Measurements from ENCODE around the gene HSD17B1.
A peak's percentile ranks its signal among the peaks of the same experiment; 100 is the strongest.

The HSD17B1 gene

DNA sequence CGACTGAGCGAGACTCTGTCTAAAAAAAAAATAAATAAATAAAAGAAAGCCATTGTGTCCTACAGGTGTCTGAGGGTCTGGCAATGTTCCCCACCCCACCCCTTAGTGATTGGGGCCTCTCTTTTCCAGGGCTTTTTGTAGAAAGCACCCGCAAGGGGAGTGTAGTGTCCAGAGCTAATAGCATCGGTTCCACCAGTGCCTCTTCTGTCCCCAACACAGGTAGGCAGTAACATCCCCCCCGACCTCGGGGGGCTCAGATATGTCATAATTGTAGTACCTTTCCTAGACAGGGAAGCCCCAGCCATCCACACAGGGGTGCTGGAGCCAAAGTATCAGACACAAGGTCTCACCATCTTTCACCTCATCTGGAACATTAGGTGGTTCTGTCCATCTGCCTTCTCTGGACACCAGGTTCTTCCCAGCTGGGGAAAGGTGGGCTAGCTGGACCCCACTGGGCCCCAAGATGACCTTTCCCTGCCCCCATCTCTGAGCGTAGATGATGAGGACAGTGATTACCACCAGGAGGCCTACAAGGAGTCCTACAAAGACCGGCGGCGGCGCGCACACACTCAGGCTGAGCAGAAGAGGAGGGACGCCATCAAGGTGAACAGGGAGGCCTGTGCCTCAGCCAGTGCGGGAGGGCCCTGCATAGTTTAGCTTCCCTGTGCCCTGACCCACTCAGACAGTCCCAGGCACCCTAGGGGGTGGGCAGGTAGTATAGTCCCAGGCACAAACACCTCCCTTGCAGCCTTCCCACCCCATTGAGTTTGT is 15.8 kb downstream of the HSD17B1 start:
- DNase-seq = no peak

DNA sequence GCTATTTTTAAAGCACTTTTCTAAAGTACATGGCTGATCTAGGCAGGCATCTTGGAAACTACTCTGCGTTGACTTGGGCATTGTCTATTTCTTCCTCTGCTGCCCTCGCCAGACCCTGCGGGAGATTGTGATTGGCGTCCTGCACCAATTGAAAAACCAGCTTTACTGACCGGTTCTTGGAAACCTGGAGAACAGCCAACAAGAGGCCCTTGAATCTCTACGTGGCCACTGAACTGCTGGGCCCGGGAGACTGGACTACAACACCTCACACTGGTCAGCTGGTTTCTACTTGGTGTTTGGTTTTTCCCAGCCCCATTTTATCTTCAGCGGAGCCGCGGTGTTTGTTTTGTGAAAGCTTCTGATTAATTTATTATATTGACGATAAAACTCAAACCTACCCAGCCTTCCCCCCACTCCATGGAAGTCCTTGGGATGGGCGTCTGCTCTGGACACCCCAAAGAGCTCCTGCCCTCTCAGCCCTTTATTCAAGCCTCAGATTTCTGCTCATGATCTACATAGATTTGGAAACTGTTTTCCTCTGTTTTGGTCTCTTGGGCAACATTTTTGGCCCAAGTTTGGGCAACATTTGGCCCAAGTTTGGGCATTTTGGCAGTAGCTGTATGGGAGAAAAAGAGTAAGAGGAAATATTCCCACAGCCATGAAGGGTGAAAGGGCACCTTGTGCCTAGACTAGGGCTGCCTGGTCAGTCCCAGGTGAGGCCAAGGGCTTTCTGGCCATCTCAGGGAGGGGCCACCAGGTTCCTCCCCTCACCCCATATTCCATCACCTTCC is 18.9 kb downstream of the HSD17B1 start:
- no peak for DNase-seq

DNA sequence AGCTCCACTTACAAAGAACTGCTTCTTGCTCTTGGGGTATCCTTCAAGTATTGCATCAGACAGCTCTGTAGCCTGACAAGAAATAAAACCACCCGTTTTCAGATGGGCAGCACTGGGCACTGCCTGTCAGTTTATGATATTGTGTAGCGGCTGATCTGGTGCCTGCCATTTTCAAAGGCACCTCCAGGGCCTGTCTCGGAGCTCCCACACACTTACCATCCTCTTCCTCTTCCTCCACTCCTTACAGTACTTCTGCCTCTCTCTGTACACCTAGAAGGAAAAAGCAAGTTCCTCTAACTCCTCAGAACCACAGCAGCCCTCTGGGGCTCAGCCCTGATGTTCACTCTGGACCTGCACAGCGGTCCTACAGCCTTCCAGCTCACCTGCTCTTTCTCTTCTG is 20.4 kb downstream of the HSD17B1 start:
- DNase-seq = no peak

DNA sequence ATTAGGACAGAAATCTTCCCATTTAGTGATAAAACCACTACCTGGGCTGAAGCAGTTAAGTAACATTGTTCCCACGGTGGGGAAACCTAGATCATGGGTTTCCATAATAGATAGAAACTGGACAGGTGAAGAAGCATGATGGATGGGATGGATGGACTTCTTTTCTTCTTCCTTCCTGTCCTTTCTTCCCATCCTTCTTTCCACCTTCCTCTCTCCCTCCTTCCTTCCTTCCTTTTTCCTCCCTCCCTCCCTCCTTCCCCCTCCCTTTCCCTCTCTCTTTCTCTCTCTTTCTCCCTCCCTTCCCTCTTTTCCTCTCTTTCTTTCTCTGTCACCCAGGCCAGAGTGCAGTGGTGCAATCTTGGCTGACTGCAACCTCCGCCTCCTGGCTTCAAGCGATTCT is 21.7 kb downstream of the HSD17B1 start:
- no peak for DNase-seq

DNA sequence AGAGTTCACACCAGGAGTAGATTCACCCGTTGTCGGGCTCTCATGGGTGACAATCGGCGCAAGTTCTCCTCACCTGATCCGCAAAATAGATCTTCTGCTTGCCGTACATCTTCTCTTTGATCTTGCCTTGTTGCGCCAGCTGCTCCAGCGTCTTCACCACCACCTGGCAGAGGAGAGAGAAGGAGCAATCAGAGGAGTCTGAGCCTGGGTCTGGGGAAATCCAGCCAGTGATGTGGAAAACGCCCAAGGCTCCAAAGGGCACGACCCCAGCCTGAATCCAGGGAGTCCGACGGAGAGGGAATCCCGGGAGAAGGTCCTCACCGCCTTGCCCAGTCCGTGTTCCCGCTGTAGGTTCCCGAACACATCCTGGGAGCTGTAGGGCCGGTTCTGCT is 24.4 kb downstream of the HSD17B1 start:
- DNase-seq = no peak

DNA sequence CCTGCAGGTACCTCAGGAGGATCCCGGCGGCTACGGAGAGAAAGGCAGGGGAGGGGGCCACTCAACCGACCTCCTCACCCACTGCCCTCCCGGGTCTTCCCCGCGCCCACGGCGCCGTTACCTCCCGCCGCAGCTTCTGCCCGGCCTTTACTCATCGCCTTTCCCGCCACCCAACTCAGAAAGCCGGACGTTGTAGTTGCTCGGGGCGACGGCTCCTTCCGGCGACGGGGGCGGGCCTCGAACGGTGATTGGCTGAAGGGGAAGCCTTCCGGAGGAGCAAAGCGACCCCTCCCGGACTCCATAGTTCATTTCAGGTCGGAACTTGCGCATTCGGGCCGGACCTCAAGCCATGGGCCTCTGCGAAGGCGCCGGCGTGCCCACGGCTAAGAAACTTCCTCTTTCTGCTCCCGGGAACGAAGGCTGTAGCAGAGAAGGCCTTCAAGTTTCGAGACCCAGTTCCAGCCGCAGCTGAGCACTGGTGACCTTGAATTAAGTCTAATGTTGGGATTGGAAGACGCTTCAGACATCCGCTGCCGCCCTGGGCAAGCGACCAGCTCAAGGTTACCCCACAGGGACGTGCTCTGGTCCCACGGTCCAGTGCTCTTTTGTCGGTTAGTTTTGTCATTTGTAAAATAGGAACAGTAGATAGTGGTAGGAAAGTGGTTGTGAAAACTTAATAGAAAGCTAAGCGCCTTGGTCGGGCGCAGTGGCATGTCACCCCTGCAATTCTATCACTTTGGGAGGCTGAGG is 25.0 kb downstream of the HSD17B1 start, which contains the start of gene PSMC3IP:
TSS of gene PSMC3IP (minus strand) at position 198 of the 750 bp plus-strand sequence. CDS start at position 155, 43 bp downstream.
- peak; percentile 87 for DNase-seq

DNA sequence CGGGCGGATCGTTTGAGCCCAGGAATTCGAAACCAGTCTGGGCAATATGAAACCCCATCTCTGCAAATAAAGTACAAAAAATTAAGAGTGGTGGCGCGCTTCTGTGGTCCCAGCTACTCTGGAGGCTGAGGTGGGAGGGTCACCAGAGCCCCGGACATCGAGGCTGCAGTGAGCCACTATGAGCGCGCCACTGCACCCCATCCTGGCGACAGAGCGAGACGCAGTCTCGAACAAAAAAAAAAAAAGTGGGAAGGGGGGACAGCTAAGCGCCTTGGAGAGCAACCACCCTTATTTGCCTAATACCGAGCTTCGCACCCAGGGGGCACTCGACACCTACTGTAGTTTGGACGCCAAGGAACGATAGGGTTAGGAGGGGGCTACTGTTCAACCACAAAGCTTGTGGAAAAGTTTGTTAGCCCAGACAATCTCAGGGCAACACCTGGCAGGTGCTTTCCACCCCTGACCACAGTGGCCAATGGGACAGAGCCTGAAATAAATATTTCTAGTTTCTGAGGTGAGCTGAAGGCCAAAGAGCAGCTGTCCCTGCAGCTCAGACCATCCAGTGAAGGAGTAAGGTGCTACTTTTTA is 25.7 kb downstream of the HSD17B1 start:
- DNase-seq = peak; percentile 66

DNA sequence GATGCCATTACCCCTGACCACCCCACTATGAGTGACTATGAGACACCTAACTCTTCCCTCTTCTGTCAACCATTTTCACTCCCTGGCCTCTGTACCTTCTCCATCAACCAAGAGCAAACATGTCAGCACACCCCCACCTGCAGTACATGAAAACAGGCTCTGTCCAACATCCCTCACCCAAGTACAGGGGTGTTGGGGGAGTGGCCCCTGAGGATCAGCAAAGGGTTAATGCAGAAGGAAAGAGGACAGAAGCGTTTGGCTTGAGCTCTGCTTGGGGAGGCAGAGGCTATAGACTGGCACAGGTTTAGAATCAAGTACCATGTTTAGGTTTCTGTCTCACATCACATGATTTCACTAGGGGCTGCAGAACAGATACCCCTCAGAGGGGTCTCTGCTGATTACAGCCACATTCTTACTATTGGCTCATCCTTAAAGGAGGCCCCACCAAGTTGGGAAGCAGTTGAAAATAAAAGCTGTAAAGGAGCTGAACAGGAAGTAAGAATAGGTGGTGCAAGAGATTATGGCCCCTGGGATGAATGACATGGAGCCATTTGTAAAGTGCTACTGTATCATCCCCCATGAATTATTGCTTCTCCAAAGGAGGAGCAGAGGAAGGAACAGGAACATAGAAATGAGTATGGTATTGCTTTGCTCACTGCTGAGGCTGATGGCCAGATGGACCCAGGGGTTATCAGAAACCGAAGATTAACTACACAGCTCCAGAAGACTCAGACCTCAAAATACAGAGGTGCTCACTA is 27.2 kb downstream of the HSD17B1 start:
- DNase-seq = no peak

DNA sequence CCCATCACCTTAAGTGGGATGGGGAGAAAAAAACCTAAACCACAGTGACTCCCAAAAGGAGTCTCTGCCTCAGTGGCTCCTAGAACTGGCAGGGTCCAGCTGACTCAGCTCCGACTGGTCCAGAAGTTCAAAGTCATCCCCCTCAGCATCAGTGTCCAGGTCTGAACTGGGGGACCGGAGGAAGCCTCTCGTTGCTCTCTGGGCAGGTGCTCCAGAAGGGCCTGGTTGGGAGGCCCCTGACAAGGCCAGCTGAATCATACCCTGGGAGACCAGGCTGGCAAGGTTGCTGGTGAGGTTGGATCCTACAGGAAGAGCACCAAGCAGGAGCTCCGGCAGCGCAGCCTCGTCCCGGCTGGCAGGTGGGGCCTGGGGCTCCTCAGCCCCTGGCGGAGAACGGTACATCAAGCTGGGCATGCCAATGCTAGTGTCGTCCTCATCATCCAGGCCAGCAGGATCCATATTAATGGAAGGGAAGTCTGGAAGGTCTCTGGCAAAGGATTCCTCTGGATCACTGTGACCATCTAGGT is 29.1 kb downstream of the HSD17B1 start:
- DNase-seq = no peak

DNA sequence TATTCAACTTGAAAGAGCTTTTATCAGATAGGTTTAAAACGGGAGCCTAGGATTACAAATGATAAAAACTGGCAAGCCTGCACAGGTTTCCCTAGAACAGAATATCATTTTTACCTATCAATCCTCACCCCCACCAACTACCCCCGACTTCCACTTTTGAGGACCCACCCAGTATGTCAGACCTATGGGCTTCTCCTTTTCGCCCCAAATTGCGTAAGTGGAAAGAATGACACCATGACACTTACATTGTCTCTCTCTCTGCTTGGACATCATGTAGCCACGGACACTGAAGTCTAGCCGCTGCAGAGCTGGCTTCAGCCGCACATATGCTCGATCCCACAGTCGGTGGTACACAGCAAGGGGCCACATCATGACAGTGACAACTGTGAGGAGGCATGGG is 32.2 kb downstream of the HSD17B1 start:
- no peak for DNase-seq

DNA sequence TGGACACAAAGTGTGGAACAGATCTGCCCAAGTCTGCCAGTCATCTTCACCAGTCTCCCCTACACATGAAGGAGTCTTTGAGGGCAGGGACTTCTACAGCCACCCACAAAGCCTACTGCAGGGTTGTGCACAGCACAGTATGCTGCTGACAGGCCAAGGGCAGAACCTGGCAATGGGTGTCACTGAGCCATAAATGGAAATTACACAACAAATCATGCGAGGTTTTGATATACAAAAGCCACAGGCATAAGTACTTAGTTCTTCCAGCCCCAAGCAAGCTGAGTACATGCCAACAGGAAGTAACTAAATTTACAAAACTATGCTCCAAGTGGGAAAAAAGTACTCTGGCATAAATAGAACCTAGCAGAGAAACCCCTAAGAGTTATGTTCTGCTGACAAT is 32.6 kb downstream of the HSD17B1 start:
- DNase-seq = no peak

DNA sequence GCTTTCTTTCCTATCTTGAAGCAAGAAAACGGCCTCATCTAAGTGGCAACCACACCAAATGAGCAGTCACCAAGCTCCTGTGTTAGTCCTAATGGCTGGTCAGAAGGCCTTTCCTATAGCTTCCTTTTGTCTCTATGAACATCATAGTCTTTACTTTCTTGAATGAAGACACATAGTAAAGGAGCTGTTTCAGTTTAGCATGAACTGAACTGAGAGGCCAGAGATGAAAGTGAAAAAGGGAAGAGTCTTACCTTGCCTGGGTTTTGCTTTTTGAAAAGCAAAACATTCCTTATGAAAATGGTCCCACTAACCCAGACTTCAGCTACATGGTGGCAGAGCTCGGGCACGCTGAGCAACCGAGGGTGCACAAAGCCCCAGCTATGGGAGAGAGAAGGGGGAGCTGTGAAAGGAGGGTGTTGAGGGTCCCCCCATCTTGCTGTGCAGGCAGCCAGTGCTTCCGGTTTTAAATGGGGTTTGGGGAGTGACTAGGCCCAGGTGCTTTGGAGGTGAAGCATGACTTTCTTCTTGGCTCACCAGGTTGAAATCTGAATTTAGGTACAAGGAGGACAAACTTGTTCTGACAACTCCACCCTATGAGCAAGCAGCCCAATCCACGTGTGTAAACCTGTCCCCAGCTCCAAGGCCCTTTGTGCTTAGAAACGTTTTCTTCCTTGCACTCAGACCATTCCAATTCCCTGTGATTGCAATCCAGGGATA is 33.9 kb downstream of the HSD17B1 start:
- no peak for DNase-seq

DNA sequence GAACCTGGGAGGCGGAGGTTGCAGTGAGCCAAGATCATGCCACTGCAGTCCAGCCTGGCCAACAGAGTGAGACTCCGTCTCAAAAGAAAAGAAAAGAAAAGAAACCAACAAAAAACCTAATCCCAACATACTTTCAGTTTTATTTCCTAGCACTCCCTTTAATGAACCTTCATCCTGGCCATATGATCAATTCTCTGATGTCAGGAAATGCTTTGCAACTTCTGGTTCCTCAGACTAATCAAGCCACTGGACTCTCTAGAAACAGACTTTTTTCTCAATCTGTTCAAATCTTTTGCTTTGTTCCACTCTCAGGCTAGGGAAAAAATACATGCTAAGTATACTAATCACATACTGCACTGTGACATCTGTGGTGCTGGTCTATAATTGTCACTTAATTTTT is 38.2 kb downstream of the HSD17B1 start:
- DNase-seq = no peak

DNA sequence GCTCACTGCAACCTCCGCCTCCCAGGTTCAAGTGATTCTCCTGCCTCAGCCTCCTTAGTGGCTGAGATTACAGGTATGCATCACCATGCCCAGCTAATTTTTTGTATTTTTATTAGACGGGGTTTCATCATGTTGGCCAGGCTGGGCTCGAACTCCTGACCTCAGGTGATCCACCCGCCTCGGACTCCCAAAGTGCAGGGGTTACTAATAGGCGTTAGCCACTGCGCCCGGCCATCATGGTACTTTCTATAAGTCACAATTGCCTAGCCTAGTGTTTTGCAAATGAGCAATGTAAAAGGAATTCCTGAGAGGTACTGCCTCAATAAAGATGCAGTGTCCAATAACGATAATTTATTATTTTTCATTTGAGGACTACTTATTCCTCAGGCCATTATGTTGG is 38.7 kb downstream of the HSD17B1 start:
- DNase-seq = no peak

DNA sequence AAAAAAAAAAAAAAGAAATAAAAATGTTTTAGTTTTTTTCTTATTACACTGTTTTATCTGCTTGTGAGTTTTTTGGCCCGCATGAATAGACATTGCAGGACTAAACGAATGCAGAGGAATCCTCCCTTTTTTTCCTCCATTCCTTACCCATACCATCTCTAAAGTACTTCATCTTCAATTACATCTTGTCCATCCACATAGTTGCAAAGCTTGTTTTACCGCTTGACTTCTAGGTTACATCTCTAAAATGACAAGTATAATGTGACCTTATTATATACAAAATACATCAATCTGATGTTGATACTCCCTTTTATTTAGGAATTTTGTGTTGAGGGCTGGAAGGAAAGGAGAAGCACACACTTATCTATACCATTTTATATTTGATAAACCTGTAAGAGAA is 43.7 kb downstream of the HSD17B1 start:
- DNase-seq = no peak

DNA sequence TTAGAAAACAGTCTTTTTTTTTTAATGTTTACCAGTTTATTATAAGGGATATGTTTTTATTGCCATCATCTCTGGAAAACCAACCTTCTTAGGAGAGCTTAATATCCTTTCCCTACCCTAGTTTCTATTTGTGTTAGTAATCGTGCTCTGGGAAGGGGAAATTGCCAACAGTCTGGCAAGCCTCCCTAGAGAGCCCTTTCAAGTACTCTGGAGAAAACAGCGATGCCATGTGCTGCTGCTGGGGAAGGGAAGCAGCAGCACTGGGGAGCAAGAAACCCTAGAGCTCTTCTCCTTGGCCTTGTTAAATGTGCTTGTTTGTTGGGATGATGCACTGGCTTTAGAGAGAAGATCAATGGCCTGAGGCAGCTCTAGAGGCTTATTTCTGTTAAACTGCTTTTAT is 46.2 kb downstream of the HSD17B1 start:
- DNase-seq = peak; percentile 80

DNA sequence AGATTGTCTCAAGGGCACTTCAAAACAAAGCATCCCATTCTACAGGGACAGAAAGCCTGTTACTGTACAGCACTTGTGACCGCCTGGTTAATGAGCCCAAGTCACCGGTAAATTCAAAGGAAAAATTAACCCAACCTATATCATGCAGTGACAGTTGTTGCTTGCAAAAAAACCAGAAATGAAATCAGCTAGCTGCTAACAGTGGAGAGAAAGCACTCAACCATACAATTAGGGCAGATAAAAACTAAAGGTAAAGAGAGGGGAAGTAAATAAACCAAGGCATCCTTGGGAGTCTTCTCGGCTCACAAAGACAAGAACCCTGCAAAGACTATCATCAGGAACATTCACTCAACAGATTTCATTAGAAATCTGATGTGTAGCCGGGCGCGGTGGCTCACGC is 50.6 kb downstream of the HSD17B1 start:
- DNase-seq = no peak

Data from DMS79 (cell line).